OCI-M1 (cell line): ENCODE measurements around the gene SCN8A.

Experiments
- DNase-seq: peaks from one replicate; lab custom pipeline; 2025; lab: John Stamatoyannopoulos, UW

Gene SCN8A

GRCh38 chr12:51833448-51834227 lies 242.6 kb downstream of the SCN8A start:
- DNase-seq, result no peak

GRCh38 chr12:51834411-51834810 lies 243.4 kb downstream of the SCN8A start:
- DNase-seq, result no peak

- no peak for DNase-seq
These were observed 245.2 kb downstream of the SCN8A start for GRCh38 chr12:51836041-51836826.

GRCh38 chr12:51836827-51837173 lies 245.8 kb downstream of the SCN8A start:
- DNase-seq, result no peak

- no peak for DNase-seq
These were observed 246.3 kb downstream of the SCN8A start for GRCh38 chr12:51837286-51837685.

- no peak for DNase-seq
These were observed 247.0 kb downstream of the SCN8A start for GRCh38 chr12:51838036-51838435.

- no peak for DNase-seq
These were observed 247.7 kb downstream of the SCN8A start for GRCh38 chr12:51838762-51839161.

- DNase-seq, result no peak
These were observed 248.4 kb downstream of the SCN8A start for GRCh38 chr12:51839310-51839947.

- DNase-seq, result no peak
These were observed 249.9 kb downstream of the SCN8A start for GRCh38 chr12:51840966-51841365.

- DNase-seq, result no peak
These were observed 250.7 kb downstream of the SCN8A start for GRCh38 chr12:51841727-51842126.

GRCh38 chr12:51844854-51845253 lies 253.8 kb downstream of the SCN8A start:
- DNase-seq, result no peak

- DNase-seq, result no peak
These were observed 254.4 kb downstream of the SCN8A start for GRCh38 chr12:51845482-51845881.

GRCh38 chr12:51846271-51846691 lies 255.2 kb downstream of the SCN8A start:
- no peak for DNase-seq

- no peak for DNase-seq
These were observed 256.0 kb downstream of the SCN8A start for GRCh38 chr12:51846911-51847642.

GRCh38 chr12:51847643-51848325 lies 256.8 kb downstream of the SCN8A start:
- no peak for DNase-seq

GRCh38 chr12:51848326-51848727 lies 257.3 kb downstream of the SCN8A start, which contains the start of gene FIGNL2:
Gene FIGNL2, minus strand, starts transcription at chr12:51848718. Its CDS starts 26,305 bp downstream, at chr12:51822413.
- no peak for DNase-seq

GRCh38 chr12:51848841-51849735 lies 258.1 kb downstream of the SCN8A start:
- no peak for DNase-seq

GRCh38 chr12:51850081-51850964 lies 259.3 kb downstream of the SCN8A start:
- DNase-seq, result no peak

GRCh38 chr12:51850965-51851299 lies 259.9 kb downstream of the SCN8A start:
- no peak for DNase-seq
